ENCODE measurements around the gene EIF4ENIF1.

DNA sequence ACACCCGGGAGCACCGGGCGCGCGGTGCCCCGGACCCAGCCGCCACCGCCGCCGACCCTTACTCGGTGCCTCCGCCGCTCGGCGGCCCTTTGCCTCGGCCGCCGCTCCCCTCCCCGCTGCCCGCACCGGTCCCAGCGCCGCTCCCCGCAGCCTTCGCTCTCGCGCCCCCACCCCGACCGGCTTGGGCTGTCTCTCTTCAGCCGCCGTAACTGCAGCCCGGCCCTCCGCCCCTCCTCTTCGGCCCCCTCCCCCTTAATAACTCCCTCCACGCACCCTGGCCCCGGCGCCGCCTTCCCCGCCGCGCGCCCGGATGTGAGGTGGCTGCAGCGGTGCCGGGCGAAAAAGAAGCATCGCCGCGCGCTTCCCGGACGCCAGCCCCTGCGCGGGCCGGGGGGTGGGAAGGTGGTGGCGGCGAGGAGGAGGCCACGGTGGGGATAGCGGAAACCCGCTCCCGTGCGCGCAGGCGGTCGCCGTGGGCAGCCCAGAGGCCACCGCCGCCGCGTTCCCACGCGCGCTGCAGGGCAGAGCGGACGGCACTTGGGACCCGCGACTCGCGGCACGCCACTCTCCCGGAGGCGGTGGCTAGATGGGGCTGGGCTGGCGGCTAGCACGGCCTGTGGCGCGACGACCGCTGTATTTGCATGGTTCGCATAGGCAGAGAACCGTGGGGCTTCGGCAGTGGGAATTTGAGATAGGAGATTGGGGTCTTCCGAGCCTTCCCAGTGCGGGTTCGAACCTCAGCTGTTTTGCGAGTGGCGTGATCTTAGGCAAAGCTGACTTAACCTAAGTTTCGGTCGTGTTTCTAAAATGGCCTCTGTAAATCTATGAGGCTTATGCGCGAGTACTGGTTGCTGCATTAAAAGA is at the start of gene EIF4ENIF1:
- TF ChIP-seq CTCF (conservative IDR thresholded peaks at IDR 0.05) (no peak), ZFX (IDR thresholded peaks at IDR 0.05) (peak; percentile 80)
